ENCODE results near the gene ANXA11. TPM values are rescaled to one million over a fixed set of nuclear protein-coding genes. Genes with fewer than 3 reads are reported as not detected.
"Not testable (repeated sequence)": the region's sequence is repeated elsewhere in the genome, so short reads cannot be mapped to it uniquely, and the experiment has no call there.

ANXA11 gene
- total RNA-seq, 6 experiments from 2014 or later: 253 to 361 (median 336) TPM

- H3K27me3 Mint-ChIP-seq (ENCODE audit: insufficient read depth); DNase-seq; H3K9me3 Mint-ChIP-seq; H3K27ac Mint-ChIP-seq; H3K36me3 Mint-ChIP-seq (ENCODE audit: low read depth); H3K4me3 Mint-ChIP-seq: not testable (repeated sequence)
- H3K4me1 Mint-ChIP-seq (ENCODE audit: low read depth): peaks cover 33% of the 10 kb centered on the region
These were observed 7.3 kb upstream of the ANXA11 start for GRCh38 chr10:80212535-80213115.

DNA sequence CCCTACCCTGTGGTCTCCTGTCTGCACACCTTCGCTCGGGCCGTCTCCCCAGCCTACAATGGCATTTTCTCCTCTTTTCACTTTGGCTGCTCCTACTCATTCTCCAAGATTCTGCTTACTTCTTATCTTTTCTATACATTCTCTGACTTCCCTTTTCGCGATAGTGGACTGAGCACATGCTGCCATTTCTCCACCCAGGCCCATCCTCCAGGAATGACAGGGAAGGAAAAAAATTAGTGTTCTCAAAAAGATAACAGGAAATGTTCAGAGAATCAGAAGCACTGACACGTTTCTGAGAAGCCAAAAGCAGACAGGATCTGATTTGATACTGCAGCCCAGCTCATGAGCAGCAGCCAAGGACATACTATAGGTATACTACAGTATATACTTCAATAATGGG is 6.4 kb upstream of the ANXA11 start:
- TF ChIP-seq, protein P1, sequence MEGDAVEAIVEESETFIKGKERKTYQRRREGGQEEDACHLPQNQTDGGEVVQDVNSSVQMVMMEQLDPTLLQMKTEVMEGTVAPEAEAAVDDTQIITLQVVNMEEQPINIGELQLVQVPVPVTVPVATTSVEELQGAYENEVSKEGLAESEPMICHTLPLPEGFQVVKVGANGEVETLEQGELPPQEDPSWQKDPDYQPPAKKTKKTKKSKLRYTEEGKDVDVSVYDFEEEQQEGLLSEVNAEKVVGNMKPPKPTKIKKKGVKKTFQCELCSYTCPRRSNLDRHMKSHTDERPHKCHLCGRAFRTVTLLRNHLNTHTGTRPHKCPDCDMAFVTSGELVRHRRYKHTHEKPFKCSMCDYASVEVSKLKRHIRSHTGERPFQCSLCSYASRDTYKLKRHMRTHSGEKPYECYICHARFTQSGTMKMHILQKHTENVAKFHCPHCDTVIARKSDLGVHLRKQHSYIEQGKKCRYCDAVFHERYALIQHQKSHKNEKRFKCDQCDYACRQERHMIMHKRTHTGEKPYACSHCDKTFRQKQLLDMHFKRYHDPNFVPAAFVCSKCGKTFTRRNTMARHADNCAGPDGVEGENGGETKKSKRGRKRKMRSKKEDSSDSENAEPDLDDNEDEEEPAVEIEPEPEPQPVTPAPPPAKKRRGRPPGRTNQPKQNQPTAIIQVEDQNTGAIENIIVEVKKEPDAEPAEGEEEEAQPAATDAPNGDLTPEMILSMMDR (IDR thresholded peaks at IDR 0.05): no peak
- Mint-ChIP-seq H3K4me1 (ENCODE audit: low read depth) (peaks cover 42% of the 10 kb centered on the region), H3K27ac (no peak overlapping the region), H3K4me3 (no peak overlapping the region), H3K36me3 (ENCODE audit: low read depth) (peaks cover 9% of the 10 kb centered on the region), H3K27me3 (ENCODE audit: insufficient read depth) (peaks cover 3% of the 10 kb centered on the region), H3K9me3 (no peaks in the 10 kb centered on the region)
- DNase-seq: no peak

GRCh38 chr10:80210259-80210658 is 4.9 kb upstream of the ANXA11 start:
- Mint-ChIP-seq H3K27me3 (ENCODE audit: insufficient read depth) (peaks cover 3% of the 10 kb centered on the region), H3K4me1 (ENCODE audit: low read depth) (peaks cover 55% of the 10 kb centered on the region), H3K9me3 (no peaks in the 10 kb centered on the region), H3K4me3 (no peak overlapping the region), H3K27ac (no peak overlapping the region), H3K36me3 (ENCODE audit: low read depth) (peaks cover 9% of the 10 kb centered on the region)
- TF ChIP-seq, protein P1 (IDR thresholded peaks at IDR 0.05): no peak
- no peak for DNase-seq

- Mint-ChIP-seq H3K9me3 (no peaks in the 10 kb centered on the region), H3K36me3 (ENCODE audit: low read depth) (peaks cover 2% of the 10 kb centered on the region), H3K27ac (peak overlapping the region; percentile 97), H3K4me3 (peak overlapping the region; percentile 91), H3K4me1 (ENCODE audit: low read depth) (peaks cover 68% of the 10 kb centered on the region), H3K27me3 (ENCODE audit: insufficient read depth) (peaks cover 3% of the 10 kb centered on the region)
- no peak for DNase-seq
- TF ChIP-seq, protein P1 (IDR thresholded peaks at IDR 0.05): no peak
These were observed 2.5 kb upstream of the ANXA11 start for GRCh38 chr10:80207768-80208370.

- TF ChIP-seq, protein P1 (IDR thresholded peaks at IDR 0.05): no peak
- peaks cover 3% of the 10 kb centered on the region for H3K36me3 Mint-ChIP-seq (ENCODE audit: low read depth)
- H3K4me1 Mint-ChIP-seq (ENCODE audit: low read depth): peaks cover 74% of the 10 kb centered on the region
- H3K4me3 Mint-ChIP-seq: peak overlapping the region; percentile 91
- peaks cover 3% of the 10 kb centered on the region for H3K27me3 Mint-ChIP-seq (ENCODE audit: insufficient read depth)
- DNase-seq: no peak
- no peaks in the 10 kb centered on the region for H3K9me3 Mint-ChIP-seq
- H3K27ac Mint-ChIP-seq: peak overlapping the region; percentile 97
These were observed 929 bp upstream of the ANXA11 start for GRCh38 chr10:80206277-80206655.

DNA sequence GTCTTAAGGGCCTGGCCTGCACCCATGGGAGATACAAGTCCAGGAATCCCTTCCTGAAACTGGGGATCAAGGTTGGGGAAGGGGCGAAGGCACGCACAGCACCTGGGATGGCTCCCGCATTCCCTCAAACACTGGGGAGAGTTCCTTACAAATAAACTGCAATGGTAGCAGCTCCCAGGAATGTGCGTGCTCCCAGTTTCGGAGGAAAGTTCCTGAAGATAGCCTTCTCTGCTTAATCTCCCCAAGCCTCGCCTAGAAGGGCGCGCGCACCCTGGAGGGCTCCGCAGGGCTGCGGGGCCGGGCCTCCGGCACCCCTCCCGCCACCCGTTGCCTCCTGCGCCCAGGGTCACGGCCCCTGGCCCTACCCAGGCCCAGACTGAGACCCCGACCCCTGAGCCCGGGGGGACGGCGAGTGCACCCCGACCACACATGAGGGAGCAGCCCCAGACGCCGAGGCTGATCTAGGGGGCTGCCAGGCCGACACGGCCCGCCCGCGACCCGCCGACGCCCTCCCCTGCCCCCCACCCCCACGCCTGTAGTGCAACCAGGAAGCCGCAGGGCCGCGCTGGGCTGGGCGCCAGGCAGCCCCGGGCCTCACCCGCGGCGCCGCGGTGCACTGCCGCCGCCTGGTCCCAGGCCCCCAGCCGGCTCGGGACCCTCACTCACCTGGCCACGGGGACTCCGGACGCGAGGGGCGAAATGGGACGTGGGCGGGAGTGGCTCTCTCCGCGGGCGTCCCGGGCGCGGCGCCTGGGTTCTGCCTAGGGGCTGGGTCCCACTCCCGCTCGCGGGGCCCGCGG is 460 bp downstream of the ANXA11 start:
- H3K36me3 Mint-ChIP-seq (ENCODE audit: low read depth): peaks cover 8% of the 10 kb centered on the region
- peak overlapping the region; percentile 77 for H3K27ac Mint-ChIP-seq
- H3K27me3 Mint-ChIP-seq (ENCODE audit: insufficient read depth): peaks cover 3% of the 10 kb centered on the region
- H3K9me3 Mint-ChIP-seq: no peaks in the 10 kb centered on the region
- peak; percentile 9 for DNase-seq
- TF ChIP-seq, protein P1 (IDR thresholded peaks at IDR 0.05): no peak
- H3K4me1 Mint-ChIP-seq (ENCODE audit: low read depth): peaks cover 82% of the 10 kb centered on the region
- peak overlapping the region; percentile 93 for H3K4me3 Mint-ChIP-seq

All from HFFc6 (cell line).